Fibroblast of pulmonary artery (primary cell): ENCODE results near the gene CCDC136.

Experiments
- DNase-seq: peaks from one replicate; pipeline ENCODE4 v3.0.0-alpha.2; 2010; ENCODE audit warnings: low read depth
- H3K4me3 ChIP-seq: replicated peaks from 2 replicates; pipeline ENCODE4 v1.5.1; 2011; ENCODE audit warnings: low read depth, mild to moderate bottlenecking, control low read depth, low read length, moderate library complexity
- TF ChIP-seq, protein P1 (sequence below): IDR thresholded peaks from 2 replicates; pipeline ENCODE4 v1.5.1; 2011; ENCODE audit warnings: mild to moderate bottlenecking, control low read depth, low read length, inconsistent platforms; ENCODE audit errors: missing control alignments

The CCDC136 gene

DNA sequence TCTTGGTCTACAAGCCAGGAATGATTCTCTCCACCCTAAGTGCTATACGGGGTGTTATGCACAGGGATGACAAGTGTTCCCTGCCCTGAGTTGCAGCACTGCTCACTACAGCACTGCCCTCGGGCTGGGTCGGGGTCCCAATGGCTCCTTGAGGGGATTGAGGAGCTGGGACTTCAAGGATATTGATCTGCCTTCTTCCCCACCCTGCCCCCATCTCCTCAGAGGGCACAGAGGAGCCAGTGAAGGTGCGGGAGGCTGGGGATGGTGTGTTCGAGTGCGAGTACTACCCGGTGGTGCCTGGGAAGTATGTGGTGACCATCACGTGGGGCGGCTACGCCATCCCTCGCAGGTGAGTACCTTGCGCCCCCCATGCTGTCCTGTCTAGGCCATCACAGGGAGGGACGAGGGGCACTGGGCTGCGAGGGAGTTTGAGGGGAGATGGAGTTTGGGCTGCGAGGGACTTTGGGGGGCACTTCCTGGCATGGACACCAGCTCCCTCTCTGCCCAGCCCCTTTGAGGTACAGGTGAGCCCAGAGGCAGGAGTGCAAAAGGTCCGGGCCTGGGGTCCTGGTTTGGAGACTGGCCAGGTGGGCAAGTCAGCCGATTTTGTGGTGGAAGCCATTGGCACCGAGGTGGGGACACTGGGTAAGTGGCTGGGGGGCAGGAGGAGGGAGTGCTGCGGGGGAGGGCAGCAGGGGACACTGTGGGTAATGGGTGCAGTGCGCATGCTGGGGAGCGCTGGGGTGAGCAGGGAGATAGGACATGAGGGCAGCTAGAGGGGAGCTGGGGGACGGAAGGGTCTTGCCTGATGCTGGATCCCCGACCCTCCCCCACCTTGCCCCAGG is 48.8 kb downstream of the CCDC136 start:
- TF ChIP-seq, protein P1, sequence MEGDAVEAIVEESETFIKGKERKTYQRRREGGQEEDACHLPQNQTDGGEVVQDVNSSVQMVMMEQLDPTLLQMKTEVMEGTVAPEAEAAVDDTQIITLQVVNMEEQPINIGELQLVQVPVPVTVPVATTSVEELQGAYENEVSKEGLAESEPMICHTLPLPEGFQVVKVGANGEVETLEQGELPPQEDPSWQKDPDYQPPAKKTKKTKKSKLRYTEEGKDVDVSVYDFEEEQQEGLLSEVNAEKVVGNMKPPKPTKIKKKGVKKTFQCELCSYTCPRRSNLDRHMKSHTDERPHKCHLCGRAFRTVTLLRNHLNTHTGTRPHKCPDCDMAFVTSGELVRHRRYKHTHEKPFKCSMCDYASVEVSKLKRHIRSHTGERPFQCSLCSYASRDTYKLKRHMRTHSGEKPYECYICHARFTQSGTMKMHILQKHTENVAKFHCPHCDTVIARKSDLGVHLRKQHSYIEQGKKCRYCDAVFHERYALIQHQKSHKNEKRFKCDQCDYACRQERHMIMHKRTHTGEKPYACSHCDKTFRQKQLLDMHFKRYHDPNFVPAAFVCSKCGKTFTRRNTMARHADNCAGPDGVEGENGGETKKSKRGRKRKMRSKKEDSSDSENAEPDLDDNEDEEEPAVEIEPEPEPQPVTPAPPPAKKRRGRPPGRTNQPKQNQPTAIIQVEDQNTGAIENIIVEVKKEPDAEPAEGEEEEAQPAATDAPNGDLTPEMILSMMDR: no peak
- no peak for DNase-seq

DNA sequence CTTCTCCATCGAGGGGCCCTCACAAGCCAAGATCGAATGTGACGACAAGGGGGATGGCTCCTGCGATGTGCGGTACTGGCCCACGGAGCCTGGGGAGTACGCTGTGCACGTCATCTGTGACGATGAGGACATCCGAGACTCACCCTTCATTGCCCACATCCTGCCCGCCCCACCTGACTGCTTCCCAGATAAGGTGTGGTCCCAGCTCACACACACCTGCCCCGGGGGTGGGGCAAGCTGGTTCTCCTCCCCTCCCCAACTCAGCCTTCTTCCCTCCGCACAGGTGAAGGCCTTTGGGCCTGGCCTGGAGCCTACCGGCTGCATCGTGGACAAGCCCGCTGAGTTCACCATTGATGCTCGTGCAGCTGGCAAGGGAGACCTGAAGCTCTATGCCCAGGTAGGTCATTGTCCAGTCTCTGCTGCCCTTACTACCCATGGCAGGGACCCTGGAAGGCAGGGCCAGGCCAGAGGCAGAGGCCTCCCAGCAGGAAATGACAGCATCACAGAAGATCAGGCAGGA is 49.5 kb downstream of the CCDC136 start:
- TF ChIP-seq, protein P1: no peak
- DNase-seq: no peak
- no peak overlapping the region for H3K4me3 ChIP-seq

More for the DNA sequence above, 48.8 kb downstream of the CCDC136 start:
- H3K4me3 ChIP-seq: no peak overlapping the region

DNA sequence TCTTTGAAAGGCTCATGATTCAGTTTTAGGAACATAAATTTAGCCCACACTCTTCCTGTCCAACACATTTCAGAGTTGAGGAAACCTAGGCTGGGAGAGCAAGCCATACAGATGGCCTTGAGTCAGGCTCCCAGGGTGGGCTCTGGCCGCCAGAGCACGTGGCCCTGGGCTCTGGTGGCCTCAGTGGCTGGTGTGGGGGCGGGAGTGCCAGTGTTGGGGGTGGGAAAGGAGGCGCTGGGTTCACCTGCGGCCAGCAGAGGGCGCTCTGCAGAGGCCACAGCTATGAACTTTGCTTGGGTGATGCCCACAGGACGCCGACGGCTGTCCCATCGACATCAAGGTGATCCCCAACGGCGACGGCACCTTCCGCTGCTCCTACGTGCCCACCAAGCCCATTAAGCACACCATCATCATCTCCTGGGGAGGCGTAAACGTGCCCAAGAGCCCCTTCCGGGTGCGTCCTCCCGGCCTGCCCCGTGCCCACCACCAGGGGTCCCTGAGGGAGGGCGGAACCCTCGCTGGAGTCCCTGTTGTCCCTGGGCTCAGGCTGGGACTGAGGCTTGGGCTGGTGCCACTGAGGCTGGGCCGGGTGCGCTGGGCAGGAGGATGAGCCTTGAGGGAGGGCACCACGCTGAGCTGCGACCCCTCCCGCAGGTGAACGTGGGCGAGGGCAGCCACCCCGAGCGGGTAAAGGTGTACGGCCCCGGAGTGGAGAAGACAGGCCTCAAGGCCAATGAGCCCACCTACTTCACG is 50.3 kb downstream of the CCDC136 start:
- DNase-seq: peak; percentile 39
- TF ChIP-seq, protein P1: peak; percentile 58
- no peak overlapping the region for H3K4me3 ChIP-seq

DNA sequence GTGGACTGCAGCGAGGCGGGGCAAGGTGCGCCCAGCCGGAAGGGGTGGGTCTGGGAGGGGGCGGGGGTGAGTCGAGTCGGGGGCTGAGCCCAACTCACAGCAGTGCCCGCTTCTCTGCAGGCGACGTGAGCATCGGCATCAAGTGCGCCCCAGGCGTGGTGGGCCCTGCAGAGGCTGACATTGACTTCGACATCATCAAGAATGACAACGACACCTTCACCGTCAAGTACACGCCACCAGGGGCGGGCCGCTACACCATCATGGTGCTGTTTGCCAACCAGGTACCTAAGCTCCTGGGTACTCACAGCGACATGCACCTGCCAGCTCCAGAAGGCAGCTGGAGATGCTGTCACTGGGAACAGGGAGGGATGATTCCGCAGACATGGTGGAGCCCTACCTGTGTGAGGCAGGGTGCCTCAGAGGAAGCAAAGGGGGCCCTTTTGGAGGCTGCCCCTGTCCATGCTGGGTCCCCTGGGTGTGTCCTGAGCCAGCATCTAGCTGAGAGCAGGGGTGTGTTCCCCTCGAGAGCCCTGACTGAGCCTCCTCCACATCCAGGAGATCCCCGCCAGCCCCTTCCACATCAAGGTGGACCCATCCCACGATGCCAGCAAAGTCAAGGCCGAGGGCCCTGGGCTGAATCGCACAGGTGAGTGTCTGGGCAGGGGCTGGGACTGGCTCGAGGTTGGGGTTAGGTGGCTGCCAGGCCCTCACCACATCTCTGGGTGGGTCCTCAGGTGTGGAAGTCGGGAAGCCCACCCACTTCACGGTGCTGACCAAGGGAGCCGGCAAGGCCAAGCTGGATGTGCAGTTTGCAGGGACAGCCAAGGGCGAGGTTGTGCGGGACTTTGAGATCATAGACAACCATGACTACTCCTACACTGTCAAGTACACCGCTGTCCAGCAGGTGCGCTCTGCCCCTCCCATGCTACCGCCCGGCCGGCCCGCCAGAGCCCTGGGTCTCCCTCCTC is 51.2 kb downstream of the CCDC136 start:
- H3K4me3 ChIP-seq: no peak overlapping the region
- no peak for DNase-seq
- TF ChIP-seq, protein P1: no peak

DNA sequence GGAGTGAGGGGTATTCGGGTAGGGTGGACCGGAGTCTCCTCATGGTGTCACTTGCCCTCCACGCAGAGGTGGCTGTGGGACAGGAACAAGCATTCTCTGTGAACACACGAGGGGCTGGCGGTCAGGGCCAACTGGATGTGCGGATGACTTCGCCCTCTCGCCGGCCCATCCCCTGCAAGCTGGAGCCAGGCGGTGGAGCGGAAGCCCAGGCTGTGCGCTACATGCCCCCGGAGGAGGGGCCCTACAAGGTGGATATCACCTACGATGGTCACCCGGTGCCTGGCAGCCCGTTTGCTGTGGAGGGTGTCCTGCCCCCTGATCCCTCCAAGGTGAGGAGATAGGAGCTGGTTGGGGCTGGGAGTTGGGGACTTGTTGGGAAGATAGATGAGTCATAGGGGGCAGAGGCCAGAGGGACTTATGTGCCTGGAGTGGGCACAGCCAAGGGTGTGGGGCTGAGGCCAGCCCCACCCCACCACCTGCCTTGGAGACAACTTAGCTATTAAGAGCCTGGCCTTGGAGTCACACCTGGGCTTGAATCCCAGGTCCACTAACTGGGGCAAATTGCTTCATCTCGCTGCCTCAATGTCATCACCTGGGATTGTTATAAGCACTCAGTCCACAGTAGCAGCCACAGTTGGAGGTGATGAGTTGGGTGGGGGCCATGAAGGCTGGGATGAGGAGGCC is 52.3 kb downstream of the CCDC136 start:
- no peak overlapping the region for H3K4me3 ChIP-seq
- TF ChIP-seq, protein P1: no peak
- no peak for DNase-seq

DNA sequence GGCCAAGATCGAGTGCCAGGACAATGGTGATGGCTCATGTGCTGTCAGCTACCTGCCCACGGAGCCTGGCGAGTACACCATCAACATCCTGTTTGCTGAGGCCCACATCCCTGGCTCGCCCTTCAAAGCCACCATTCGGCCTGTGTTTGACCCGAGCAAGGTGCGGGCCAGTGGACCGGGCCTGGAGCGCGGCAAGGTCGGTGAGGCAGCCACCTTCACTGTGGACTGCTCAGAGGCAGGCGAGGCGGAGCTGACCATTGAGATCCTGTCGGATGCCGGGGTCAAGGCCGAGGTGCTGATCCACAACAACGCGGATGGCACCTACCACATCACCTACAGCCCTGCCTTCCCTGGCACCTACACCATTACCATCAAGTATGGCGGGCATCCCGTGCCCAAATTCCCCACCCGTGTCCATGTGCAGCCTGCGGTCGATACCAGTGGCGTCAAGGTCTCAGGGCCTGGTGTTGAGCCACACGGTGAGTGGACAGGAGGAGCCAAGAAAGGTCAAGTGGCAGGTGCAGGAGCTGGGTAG is 53.1 kb downstream of the CCDC136 start:
- H3K4me3 ChIP-seq: no peak overlapping the region
- no peak for DNase-seq
- TF ChIP-seq, protein P1: no peak
